Duodenal mucosa (tissue), 2 donors: ENCODE data around the gene ECE1.
A peak's percentile ranks its signal among the peaks of the same experiment; 100 is the strongest.

Experiments
- H3K27ac ChIP-seq: one replicate; pipeline ENCODE4 v1.7.0; 2013; ENCODE audit warnings: low read depth, low read length
- H3K27me3 ChIP-seq, 2 donors: one replicate each; pipeline ENCODE4 v1.7.0; 2013; ENCODE audit warnings: low read length in 2 of 2, control low read depth in 1 of 2; ENCODE audit not compliant: insufficient read depth in 2 of 2, control insufficient read depth in 1 of 2
- H3K36me3 ChIP-seq, 2 donors: one replicate each; pipeline ENCODE4 v1.7.0; 2013; ENCODE audit warnings: low read length in 2 of 2, control low read depth in 1 of 2; ENCODE audit not compliant: insufficient read depth in 2 of 2, control insufficient read depth in 1 of 2
- H3K4me1 ChIP-seq, 2 donors: one replicate each; pipeline ENCODE4 v1.7.0; 2013; ENCODE audit warnings: low read length in 2 of 2, control low read depth in 1 of 2; ENCODE audit not compliant: insufficient read depth in 2 of 2, control insufficient read depth in 1 of 2
- H3K4me3 ChIP-seq, 2 donors: one replicate each; pipeline ENCODE4 v1.7.0; 2013; ENCODE audit warnings: low read length in 2 of 2, low read depth in 1 of 2
- H3K9ac ChIP-seq, 2 donors: one replicate each; pipeline ENCODE4 v1.7.0; 2013; ENCODE audit warnings: low read length in 2 of 2, low read depth in 1 of 2
- H3K9me3 ChIP-seq, 2 donors: one replicate each; pipeline ENCODE4 v1.7.0; 2013; ENCODE audit warnings: low read length in 2 of 2, control low read depth in 1 of 2; ENCODE audit not compliant: control insufficient read depth in 1 of 2

The ECE1 gene

GRCh38 chr1:21317690-21318043 lies 27.4 kb upstream of the ECE1 start:
- Histone ChIP-seq H3K4me3 (no peak overlapping the region), H3K36me3 (no peaks in the 10 kb centered on the region), H3K9me3 (no peaks in the 10 kb centered on the region), H3K27ac (peak overlapping the region; percentile 83), H3K9ac (no peak overlapping the region), H3K27me3 (no peaks in the 10 kb centered on the region), H3K4me1 (peaks cover 9 to 15% of the 10 kb centered on the region in 2 donors)

GRCh38 chr1:21317035-21317689 lies 26.9 kb upstream of the ECE1 start:
- Histone ChIP-seq H3K27ac (peak overlapping the region; percentile 83), H3K4me1 (peaks cover 4 to 10% of the 10 kb centered on the region in 2 donors), H3K9ac (no peak overlapping the region), H3K9me3 (no peaks in the 10 kb centered on the region), H3K36me3 (no peaks in the 10 kb centered on the region), H3K27me3 (no peaks in the 10 kb centered on the region), H3K4me3 (no peak overlapping the region)

- peaks cover 3 to 8% of the 10 kb centered on the region in 2 donors for H3K4me1 ChIP-seq
- H3K27ac ChIP-seq = no peak overlapping the region
- no peaks in the 10 kb centered on the region for H3K9me3 ChIP-seq
- no peaks in the 10 kb centered on the region for H3K36me3 ChIP-seq
- H3K4me3 ChIP-seq = no peak overlapping the region
- no peaks in the 10 kb centered on the region for H3K27me3 ChIP-seq
- no peak overlapping the region for H3K9ac ChIP-seq
These were observed 24.6 kb upstream of the ECE1 start for GRCh38 chr1:21314743-21315396.

- Histone ChIP-seq H3K27me3 (no peaks in the 10 kb centered on the region), H3K9ac (no peak overlapping the region), H3K36me3 (no peaks in the 10 kb centered on the region), H3K4me1 (peaks cover 1 to 3% of the 10 kb centered on the region in 2 donors), H3K4me3 (no peak overlapping the region), H3K9me3 (no peaks in the 10 kb centered on the region), H3K27ac (no peak overlapping the region)
These were observed 23.8 kb upstream of the ECE1 start for GRCh38 chr1:21313886-21314721.

GRCh38 chr1:21313203-21313885 lies 23.1 kb upstream of the ECE1 start:
- Histone ChIP-seq H3K4me3 (no peak overlapping the region), H3K27ac (no peak overlapping the region), H3K9me3 (no peaks in the 10 kb centered on the region), H3K9ac (no peak overlapping the region), H3K27me3 (no peaks in the 10 kb centered on the region), H3K4me1 (peaks cover 4 to 7% of the 10 kb centered on the region in 2 donors), H3K36me3 (no peaks in the 10 kb centered on the region)

GRCh38 chr1:21312407-21312992 lies 22.2 kb upstream of the ECE1 start:
- H3K27me3 ChIP-seq = no peaks in the 10 kb centered on the region

GRCh38 chr1:21311016-21311415 lies 20.8 kb upstream of the ECE1 start:
- H3K27me3 ChIP-seq = no peaks in the 10 kb centered on the region
- no peak overlapping the region for H3K9ac ChIP-seq
- no peak overlapping the region for H3K4me3 ChIP-seq
- H3K27ac ChIP-seq = no peak overlapping the region
- H3K4me1 ChIP-seq = peaks cover 4 to 12% of the 10 kb centered on the region in 2 donors
- H3K36me3 ChIP-seq = no peaks in the 10 kb centered on the region
- H3K9me3 ChIP-seq = no peaks in the 10 kb centered on the region

More at GRCh38 chr1:21312407-21312992, 22.2 kb upstream of the ECE1 start:
- no peaks in the 10 kb centered on the region for H3K36me3 ChIP-seq
- H3K9ac ChIP-seq = no peak overlapping the region
- H3K4me1 ChIP-seq = peaks cover 4 to 12% of the 10 kb centered on the region in 2 donors
- H3K27ac ChIP-seq = no peak overlapping the region
- no peaks in the 10 kb centered on the region for H3K9me3 ChIP-seq
- H3K4me3 ChIP-seq = no peak overlapping the region

GRCh38 chr1:21308847-21309652 lies 18.8 kb upstream of the ECE1 start:
- H3K4me1 ChIP-seq = peaks cover 4 to 12% of the 10 kb centered on the region in 2 donors
- no peaks in the 10 kb centered on the region for H3K9me3 ChIP-seq
- no peaks in the 10 kb centered on the region for H3K27me3 ChIP-seq
- H3K36me3 ChIP-seq = no peaks in the 10 kb centered on the region
- H3K27ac ChIP-seq = no peak overlapping the region
- H3K9ac ChIP-seq = no peak overlapping the region
- H3K4me3 ChIP-seq = no peak overlapping the region

- no peak overlapping the region for H3K27ac ChIP-seq
- no peak overlapping the region for H3K9ac ChIP-seq
- H3K4me1 ChIP-seq = peaks cover 7 to 14% of the 10 kb centered on the region in 2 donors
- no peaks in the 10 kb centered on the region for H3K9me3 ChIP-seq
- no peaks in the 10 kb centered on the region for H3K36me3 ChIP-seq
- no peaks in the 10 kb centered on the region for H3K27me3 ChIP-seq
- H3K4me3 ChIP-seq = no peak overlapping the region
These were observed 18.1 kb upstream of the ECE1 start for GRCh38 chr1:21308330-21308729.
